Uterus (tissue), 4 donors: Measurements from ENCODE around the gene MYO9B. TPM values are rescaled to one million over a fixed set of nuclear protein-coding genes. Genes with fewer than 3 reads are reported as not detected.
A peak's percentile ranks its signal among the peaks of the same experiment; 100 is the strongest.

Experiments used
- DNase-seq, 2 donors: peaks; one replicate each; pipeline ENCODE4 v3.0.0-alpha.2; 2019 to 2020
- H3K27ac ChIP-seq, 2 donors: fragments of 200-600 bp; sonication (generic); 1 replicate in 1 of 2; 2 replicates in 1 of 2; pipeline ENCODE4 v1.5.1; 2016 to 2018
- H3K27me3 ChIP-seq, 2 donors: fragments of 200-600 bp; sonication (generic); one replicate each; pipeline ENCODE4 v1.5.1; 2018 to 2019; ENCODE audit warnings: control low read depth in 1 of 2
- H3K36me3 ChIP-seq, 2 donors: fragments of 200-600 bp; sonication (generic); one replicate each; pipeline ENCODE4 v1.5.1; 2019; ENCODE audit warnings: control low read depth in 1 of 2
- H3K4me1 ChIP-seq, 2 donors: fragments of 200-600 bp; sonication (generic); one replicate each; pipeline ENCODE4 v1.5.1; 2018 to 2019; ENCODE audit warnings: control low read depth in 1 of 2
- H3K4me3 ChIP-seq, 2 donors: fragments of 200-600 bp; sonication (generic); 1 replicate in 1 of 2; 2 replicates in 1 of 2; pipeline ENCODE4 v1.5.1; 2018 to 2019; ENCODE audit warnings: mild to moderate bottlenecking in 1 of 2
- H3K9me3 ChIP-seq, 2 donors: fragments of 200-600 bp; sonication (generic); one replicate each; pipeline ENCODE4 v1.5.1; 2019; ENCODE audit warnings: control low read depth in 1 of 2
- CTCF ChIP-seq, 4 experiments: fragments of 200-600 bp in 2 of 4; fragments of 450-650 bp in 2 of 4; sonication (generic) in 2 of 4; IDR thresholded peaks; one replicate each; pipeline ENCODE4 v1.5.1; 2016 to 2019; ENCODE audit warnings: antibody characterized with exemption in 4 of 4, mild to moderate bottlenecking in 2 of 4, moderate library complexity in 1 of 4
- POLR2A ChIP-seq, 2 donors: fragments of 450-650 bp; IDR thresholded peaks; one replicate each; pipeline ENCODE4 v1.6.1; 2016; ENCODE audit warnings: antibody characterized with exemption in 2 of 2, mild to moderate bottlenecking in 1 of 2, moderate library complexity in 1 of 2
- intact Hi-C: fragments of 100-400 bp; cut with DNase I; formaldehyde crosslinking; loops from one replicate; pipeline ENCODE4 v1.15.1; 2023; ENCODE audit warnings: low total_unique reads
- total RNA-seq, 4 donors: library from RNA; depleted of rRNA in 3 of 4; stranded (reverse); fragments of >200 nt in 3 of 4; gene quantifications; one replicate each; pipeline versions ENCODE4 v1.1.0 to v1.2.4, GENCODE V29; 2014 to 2023
- donor health status: DM: yes; HTN: yes; CAD: no.

MYO9B gene, protein sequence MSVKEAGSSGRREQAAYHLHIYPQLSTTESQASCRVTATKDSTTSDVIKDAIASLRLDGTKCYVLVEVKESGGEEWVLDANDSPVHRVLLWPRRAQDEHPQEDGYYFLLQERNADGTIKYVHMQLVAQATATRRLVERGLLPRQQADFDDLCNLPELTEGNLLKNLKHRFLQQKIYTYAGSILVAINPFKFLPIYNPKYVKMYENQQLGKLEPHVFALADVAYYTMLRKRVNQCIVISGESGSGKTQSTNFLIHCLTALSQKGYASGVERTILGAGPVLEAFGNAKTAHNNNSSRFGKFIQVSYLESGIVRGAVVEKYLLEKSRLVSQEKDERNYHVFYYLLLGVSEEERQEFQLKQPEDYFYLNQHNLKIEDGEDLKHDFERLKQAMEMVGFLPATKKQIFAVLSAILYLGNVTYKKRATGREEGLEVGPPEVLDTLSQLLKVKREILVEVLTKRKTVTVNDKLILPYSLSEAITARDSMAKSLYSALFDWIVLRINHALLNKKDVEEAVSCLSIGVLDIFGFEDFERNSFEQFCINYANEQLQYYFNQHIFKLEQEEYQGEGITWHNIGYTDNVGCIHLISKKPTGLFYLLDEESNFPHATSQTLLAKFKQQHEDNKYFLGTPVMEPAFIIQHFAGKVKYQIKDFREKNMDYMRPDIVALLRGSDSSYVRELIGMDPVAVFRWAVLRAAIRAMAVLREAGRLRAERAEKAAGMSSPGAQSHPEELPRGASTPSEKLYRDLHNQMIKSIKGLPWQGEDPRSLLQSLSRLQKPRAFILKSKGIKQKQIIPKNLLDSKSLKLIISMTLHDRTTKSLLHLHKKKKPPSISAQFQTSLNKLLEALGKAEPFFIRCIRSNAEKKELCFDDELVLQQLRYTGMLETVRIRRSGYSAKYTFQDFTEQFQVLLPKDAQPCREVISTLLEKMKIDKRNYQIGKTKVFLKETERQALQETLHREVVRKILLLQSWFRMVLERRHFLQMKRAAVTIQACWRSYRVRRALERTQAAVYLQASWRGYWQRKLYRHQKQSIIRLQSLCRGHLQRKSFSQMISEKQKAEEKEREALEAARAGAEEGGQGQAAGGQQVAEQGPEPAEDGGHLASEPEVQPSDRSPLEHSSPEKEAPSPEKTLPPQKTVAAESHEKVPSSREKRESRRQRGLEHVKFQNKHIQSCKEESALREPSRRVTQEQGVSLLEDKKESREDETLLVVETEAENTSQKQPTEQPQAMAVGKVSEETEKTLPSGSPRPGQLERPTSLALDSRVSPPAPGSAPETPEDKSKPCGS (N-terminal part only)
- total RNA-seq = 100 to 1,000 TPM in 1 of 4 donors, 10 to 100 TPM in 3; 17.6 to 117 (median 54.1) TPM

GRCh38 chr19:17075035-17075863, at the start of gene MYO9B, which contains the start of gene HAUS8:
MYO9B (plus strand) TSS chr19:17075777; CDS start chr19:17101718, 25,941 bp downstream.
HAUS8 (minus strand) TSS chr19:17075452; CDS start chr19:17075422, 30 bp downstream.
- intact Hi-C loops = loop anchor here (10.0 kb wide), 2 partner anchors 60 to 200 kb away; no protein-coding TSS in a partner anchor
- TF ChIP-seq CTCF (IDR thresholded peaks at IDR 0.05) (peak in 1 of 4 experiments; percentile 43), POLR2A (IDR thresholded peaks at IDR 0.05) (peak; percentile 69 to 89)
- Histone ChIP-seq H3K9me3 (no peaks in the 10 kb centered on the region), H3K4me3 (peak within 1 kb of the TSS; percentile 77 to 84), H3K36me3 (no peaks in the 10 kb centered on the region), H3K4me1 (peaks cover 5 to 22% of the 10 kb centered on the region in 2 donors), H3K27me3 (no peaks in the 10 kb centered on the region), H3K27ac (peak within 1 kb of the TSS; percentile 91 to 92)
- peak; percentile 99 to 100 for DNase-seq

DNA sequence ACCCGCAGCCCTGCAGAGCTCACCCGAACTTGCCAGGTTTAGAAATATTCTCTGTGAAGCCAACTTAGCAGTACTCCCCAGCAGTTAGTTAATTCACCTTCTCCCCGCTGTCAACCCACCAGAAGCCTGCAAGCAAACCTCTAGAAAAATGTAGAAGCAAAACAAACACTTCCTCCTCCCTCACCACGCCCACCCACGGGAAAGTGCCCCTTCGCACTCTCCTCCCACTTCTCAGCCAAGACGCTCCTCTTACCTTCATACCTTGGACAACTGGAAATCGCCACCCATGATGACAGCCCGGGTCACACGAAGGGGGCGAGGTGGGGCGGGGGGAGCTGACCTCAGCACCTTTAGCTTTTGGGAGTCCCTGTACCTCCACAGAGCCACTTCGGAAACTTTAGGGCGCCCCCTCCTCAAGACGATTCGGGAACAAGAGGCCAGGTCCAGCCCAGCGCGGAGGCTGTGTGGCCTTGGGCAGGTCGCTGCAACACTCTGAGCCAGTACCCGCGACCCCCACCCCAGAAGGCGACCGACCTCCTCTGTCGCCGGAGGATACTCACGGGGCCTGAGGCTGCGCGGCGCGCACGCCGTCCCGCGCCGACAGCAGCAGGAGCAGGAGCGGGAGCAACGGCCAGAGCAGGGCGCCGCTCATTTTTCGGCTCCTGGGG, 49.5 kb upstream of the MYO9B start:
- no peak for TF ChIP-seq POLR2A (IDR thresholded peaks at IDR 0.05)
- TF ChIP-seq CTCF (IDR thresholded peaks at IDR 0.05) = no peak
- Histone ChIP-seq H3K27ac (no peak overlapping the region), H3K9me3 (peaks cover 0 to 4% of the 10 kb centered on the region in 2 donors), H3K4me1 (no peaks in the 10 kb centered on the region), H3K4me3 (no peak overlapping the region), H3K27me3 (no peaks in the 10 kb centered on the region), H3K36me3 (no peaks in the 10 kb centered on the region)
- no peak for DNase-seq
- intact Hi-C loops = no loop called here

DNA sequence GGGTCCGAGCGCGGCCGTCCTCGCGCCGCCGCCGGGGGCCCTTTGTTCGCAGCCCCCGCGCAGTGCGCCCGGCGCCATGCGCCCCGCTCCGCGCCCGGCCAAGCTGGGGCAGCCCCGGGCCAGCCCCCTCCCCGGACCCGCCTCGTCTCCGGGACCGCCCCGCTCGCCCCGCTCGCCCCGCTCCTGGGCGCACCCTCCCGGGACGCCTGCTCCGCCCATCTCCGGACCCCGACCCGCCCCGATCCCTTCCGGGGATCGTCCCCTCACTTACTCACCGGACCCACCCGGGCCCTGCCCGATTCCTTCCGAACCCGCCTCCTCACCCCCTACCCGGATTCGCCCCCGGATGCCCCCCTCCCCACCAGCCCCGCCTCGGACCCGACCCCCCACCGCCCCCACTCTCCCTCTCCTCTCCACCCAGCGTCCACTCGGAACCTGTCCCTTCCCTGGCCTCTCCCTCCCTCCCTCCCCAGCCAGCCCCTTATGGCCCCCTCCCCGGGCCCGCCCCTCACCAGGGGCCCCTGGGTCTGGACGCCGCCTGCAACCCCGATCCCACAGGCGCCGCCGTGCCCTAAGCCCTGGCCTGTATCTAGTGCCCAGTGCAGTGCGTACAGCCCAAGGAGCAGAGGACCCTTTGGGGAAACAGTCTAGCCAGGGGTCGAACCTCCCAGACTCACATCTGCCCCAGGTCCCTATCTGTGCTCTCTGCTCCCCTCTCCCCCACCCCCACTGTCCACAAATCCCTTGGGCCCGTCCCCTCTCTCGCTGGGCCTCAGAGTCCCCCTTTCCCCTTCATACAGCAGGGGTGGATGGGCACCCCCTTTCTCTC, 48.7 kb upstream of the MYO9B start, which contains the start of gene CPAMD8:
CPAMD8 (minus strand) TSS at position 105 of the 829 bp plus-strand sequence. CDS start 168 bp downstream, outside the sequence.
- DNase-seq = no peak
- H3K4me3 ChIP-seq = no peak within 1 kb of the TSS
- H3K4me1 ChIP-seq = no peaks in the 10 kb centered on the region
- H3K36me3 ChIP-seq = no peaks in the 10 kb centered on the region
- no peak within 1 kb of the TSS for H3K27ac ChIP-seq
- H3K27me3 ChIP-seq = no peaks in the 10 kb centered on the region
- H3K9me3 ChIP-seq = peaks cover 0 to 4% of the 10 kb centered on the region in 2 donors
- no peak for TF ChIP-seq POLR2A (IDR thresholded peaks at IDR 0.05)
- intact Hi-C loops = no loop called here

- H3K27ac ChIP-seq = no peak overlapping the region
- H3K36me3 ChIP-seq = no peaks in the 10 kb centered on the region
- no peaks in the 10 kb centered on the region for H3K4me1 ChIP-seq
- intact Hi-C loops = no loop called here
- TF ChIP-seq POLR2A (IDR thresholded peaks at IDR 0.05) = no peak
- no peak for TF ChIP-seq CTCF (IDR thresholded peaks at IDR 0.05)
- no peaks in the 10 kb centered on the region for H3K27me3 ChIP-seq
- H3K4me3 ChIP-seq = no peak overlapping the region
- peaks cover 0 to 4% of the 10 kb centered on the region in 2 donors for H3K9me3 ChIP-seq
- DNase-seq = no peak
These were observed 48.0 kb upstream of the MYO9B start for GRCh38 chr19:17027535-17027975.
